ENCODE data around the gene DMD. TPM values are rescaled to one million over a fixed set of nuclear protein-coding genes. Genes with fewer than 3 reads are reported as not detected.
"Not testable (repeated sequence)": the region's sequence is repeated elsewhere in the genome, so short reads cannot be mapped to it uniquely, and the experiment has no call there.

DMD gene
- total RNA-seq, 1 donor from 2014 or later, result 127 TPM

DNA sequence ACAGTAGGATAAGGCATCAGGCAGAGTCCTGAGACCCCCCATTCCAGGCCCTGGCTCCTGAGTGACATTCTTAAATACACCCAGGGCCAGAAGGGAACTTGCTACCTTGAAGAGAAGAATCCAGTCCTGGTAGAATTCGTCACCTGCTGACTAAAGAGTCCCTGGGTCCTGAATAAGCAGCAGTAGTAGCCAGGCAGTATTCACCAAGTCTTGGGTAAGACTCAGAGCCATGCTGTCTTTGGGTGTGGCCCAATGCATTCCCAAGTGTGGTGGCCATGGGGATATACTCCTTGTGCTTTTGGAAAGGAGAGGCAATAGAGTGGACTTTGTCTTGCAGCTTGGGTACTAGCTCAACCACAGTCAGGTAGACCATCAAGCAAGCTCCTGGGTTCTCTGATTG, 359.1 kb downstream of the DMD start:
- DNase-seq (ENCODE audit: low spot score), result no peak

- no peak for DNase-seq (ENCODE audit: low spot score)
Measured at GRCh38 chrX:32851556-32851955, 359.8 kb downstream of the DMD start.

DNA sequence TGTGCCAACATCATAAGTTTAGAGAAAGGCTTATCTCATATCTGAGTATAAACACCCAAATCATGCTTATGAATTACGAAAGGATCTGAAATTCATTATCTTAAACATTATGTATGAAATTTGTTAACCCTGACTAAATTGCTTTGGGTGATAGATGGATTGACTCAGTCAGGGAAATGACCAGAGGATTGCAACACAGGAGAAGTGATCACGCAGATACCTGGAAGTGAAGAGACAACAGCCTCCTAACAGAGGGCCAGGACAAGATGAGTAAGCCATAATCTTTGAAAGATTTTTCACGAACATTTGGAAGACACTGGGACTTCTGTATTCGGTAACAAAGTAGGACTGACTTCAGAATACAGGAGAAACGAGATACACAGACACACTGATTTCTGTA, 363.4 kb downstream of the DMD start:
- no peak for DNase-seq (ENCODE audit: low spot score)

- no peak for DNase-seq (ENCODE audit: low spot score)
Measured at GRCh38 chrX:32842053-32842452, 369.3 kb downstream of the DMD start.

DNA sequence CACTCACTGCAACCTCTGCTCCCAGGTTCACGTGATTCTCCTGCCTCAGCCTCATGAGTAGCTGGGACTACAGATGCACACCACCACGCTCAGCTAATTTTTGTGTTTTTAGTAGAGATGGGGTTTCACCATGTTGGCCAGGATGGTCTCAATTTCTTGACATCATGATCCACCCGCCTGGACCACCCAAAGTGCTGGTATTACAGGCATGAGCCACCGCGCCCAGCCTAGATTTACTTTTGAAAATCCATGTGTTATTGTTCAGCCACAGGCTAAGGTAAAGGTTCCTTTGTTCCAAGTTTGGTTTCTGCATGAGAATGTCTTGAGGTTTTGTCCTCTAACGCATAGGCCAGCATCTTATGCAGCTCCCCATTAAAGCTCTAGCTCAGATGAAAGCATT, 371.6 kb downstream of the DMD start:
- DNase-seq (ENCODE audit: low spot score), result no peak

- no peak for DNase-seq (ENCODE audit: low spot score)
Measured at GRCh38 chrX:32825009-32825408, 386.3 kb downstream of the DMD start.

DNA sequence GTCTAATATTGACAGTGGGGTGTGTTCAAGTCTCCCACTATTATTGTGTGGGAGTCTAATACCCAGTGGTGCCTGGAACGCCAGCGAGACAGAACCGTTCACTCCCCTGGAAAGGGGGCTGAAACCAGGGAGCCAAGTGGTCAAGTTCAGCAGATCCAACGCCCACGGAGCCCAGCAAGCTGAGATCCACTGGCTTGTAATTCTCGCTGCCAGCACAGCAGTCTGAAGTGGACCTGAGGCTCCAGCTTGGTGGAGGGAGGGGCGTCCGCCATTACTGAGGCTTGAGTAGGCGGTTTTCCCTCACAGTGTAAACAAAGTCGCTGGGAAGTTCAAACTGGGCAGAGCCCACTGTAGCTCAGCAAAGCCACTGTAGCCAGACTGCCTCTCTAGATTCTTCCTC, 407.3 kb downstream of the DMD start:
- DNase-seq (ENCODE audit: low spot score), result no peak

GRCh38 chrX:32798990-32799389, 412.4 kb downstream of the DMD start:
- DNase-seq (ENCODE audit: low spot score), result no peak

DNA sequence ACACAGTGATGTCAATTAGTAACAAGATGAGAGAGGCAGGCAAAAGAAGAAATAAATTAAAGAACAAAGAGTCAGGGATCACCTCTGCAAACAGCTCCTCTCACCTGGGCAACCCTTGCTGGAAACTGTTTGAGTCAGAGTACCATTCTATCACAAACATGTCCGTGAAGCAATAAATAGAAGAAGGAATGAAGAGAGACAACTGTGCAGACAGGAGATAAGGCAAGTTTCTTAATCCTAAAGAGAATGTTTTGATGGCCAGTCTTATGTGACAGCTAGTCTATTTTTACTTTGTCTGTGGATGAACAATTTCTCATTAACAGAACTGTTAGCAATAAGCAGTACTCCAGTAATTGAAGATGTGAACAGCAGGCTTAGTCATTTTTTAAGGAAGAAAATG, 422.4 kb downstream of the DMD start:
- DNase-seq (ENCODE audit: low spot score), result no peak

- no peak for DNase-seq (ENCODE audit: low spot score)
Measured at GRCh38 chrX:32780109-32780508, 431.2 kb downstream of the DMD start.

- DNase-seq (ENCODE audit: low spot score), result no peak
Measured at GRCh38 chrX:32778965-32779364, 432.4 kb downstream of the DMD start.

DNA sequence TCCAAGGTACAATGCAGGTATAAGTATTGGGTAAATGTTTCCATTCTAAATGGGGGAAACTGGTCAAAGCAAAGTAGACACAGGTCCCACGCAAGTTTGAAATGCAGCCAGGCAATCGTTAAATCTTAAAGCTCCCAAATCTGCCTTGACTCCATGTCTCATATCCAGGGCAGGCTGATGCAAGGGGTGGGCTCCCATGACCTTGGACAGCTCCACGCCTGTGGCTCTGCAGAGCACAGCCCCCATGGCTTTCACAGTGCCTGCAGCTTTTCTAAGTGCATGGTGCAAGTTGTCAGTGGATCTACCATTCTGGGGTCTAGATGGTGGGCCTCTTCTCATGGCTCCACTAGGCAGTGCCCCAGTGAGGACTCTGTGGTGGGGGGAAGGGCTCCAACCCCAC, 436.4 kb downstream of the DMD start:
- no peak for DNase-seq (ENCODE audit: low spot score)

DNA sequence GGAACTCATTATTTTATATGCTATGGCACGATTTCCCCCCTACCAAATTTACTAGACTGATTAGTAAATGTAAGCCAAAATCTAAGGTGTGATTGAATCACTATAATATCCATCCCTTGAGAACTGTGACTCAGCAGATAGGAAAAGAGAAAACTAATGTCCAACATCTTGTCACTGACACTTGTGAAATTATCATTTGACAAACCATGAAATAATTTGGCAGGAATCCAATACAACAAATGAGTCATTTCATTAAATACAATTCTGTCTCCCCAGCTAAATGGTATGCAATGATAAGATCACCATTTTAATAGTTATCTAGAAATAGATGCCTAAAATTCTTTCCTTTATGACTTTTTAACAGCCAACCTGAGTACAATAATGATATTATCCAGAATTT, 462.3 kb downstream of the DMD start:
- no peak for DNase-seq (ENCODE audit: low spot score)

GRCh38 chrX:32745323-32745722, 466.0 kb downstream of the DMD start:
- DNase-seq (ENCODE audit: low spot score), result no peak

GRCh38 chrX:32744921-32745320, 466.4 kb downstream of the DMD start:
- DNase-seq (ENCODE audit: low spot score), result no peak

- DNase-seq (ENCODE audit: low spot score), result no peak
Measured at GRCh38 chrX:32741910-32742309, 469.4 kb downstream of the DMD start.

- DNase-seq (ENCODE audit: low spot score), result no peak
Measured at GRCh38 chrX:32708542-32708941, 502.8 kb downstream of the DMD start.

- DNase-seq (ENCODE audit: low spot score), result not testable (repeated sequence)
Measured at GRCh38 chrX:32705385-32705784, 506.0 kb downstream of the DMD start.

DNA sequence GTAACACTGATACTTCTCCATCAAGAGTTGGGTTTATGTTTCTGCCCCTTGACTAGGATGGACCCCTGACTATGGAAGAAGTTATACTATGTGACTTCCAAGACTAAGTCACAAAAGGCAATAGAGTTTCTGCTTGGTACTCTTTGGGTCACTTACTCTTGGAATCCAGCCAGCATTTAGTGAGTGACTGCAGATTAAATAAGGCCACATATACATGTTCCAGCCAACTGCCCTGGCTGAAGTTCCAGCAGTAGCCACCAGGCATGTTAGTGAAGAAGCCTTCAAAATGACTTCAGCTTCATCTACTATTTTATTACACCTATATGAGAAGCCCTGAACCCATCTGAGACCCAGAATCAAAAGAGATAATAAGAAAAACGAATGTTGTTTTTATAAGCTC, 524.0 kb downstream of the DMD start:
- no peak for DNase-seq (ENCODE audit: low spot score)

DNA sequence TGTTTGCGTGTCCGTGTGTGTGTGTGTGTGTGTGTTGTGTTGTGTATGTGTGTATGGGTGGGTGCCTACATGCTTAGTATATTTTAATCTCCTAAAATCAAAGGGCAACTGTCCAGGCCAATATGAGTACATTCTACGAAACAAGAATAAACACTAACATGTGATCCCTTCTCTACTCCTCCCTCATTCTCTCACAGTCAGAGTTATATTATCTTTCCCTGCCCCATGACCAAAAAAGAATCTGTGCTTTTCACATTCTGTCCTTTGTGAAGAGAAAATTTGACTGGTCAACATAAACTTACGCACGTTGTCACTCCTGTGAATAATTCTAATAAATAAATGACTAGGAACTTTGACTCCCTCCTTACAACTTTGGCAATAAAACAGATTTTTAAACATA, 532.9 kb downstream of the DMD start:
- DNase-seq (ENCODE audit: low spot score), result no peak

DNA sequence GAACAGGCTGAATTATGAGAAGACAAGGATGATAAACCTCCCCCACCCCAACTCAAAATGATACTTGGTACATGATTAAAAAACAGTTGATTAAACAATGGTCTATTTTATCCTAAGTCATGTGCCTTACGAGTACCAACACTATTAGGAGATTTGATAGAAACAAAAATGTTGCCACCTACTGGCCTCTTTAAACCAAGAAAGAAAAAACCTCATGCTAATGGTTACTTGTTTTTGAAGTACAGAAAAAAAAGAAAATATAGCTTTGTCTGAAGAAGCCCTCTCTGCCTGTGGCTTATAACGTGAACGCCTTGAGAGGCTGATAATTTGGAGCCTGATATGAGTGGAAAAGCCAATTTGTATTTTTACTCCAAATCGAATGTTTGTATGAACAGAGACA, 538.2 kb downstream of the DMD start:
- no peak for DNase-seq (ENCODE audit: low spot score)

DNA sequence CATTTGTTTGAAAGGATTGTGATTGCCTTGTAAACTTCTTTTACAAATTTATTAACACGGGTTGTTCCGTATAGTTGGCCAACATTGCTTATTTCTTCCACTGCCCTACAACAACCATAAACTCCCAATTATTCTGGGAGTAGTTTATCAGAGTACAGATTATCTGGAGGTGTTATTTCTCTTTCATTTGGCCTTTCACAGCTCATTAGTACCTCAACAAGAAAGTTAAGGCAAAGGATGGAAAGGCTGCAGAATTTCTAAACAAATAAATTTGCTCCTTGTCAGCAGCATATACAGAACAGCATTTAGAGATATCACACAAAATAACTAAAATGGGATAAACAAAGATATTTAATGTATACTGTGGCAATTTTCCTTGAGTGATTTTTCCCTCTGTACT, 548.8 kb downstream of the DMD start:
- no peak for DNase-seq (ENCODE audit: low spot score)

- DNase-seq (ENCODE audit: low spot score), result no peak
Measured at GRCh38 chrX:32644476-32645245, 566.7 kb downstream of the DMD start.

DNA sequence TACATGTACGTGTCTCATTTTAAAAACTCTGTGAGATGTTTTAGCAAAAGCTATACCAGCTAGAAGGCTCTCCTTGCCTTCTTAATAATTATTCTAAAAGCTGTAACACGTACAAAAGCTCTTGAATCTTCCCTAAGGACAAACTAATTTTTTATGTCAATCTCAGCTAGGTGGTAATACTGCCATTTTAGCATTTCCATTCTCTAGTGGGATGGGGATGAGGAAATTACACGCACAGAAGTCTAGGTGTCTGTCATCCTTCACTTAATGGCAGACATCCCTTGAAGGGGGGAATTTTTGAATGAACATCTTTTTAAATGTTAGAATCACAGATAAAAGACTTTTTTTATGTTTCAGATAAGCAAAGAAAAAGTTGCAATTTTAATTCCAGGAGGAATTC, 569.1 kb downstream of the DMD start:
- no peak for DNase-seq (ENCODE audit: low spot score)
